ENCODE data around the gene CCDC197.

- TF ChIP-seq EP300 (IDR thresholded peaks at IDR 0.05) (peak in 3 of 4 donors; percentile 26 to 76 (median 48)), POLR2A (IDR thresholded peaks at IDR 0.05) (no peak)
These were observed 12.1 kb upstream of the CCDC197 start for GRCh38 chr14:93984987-93985410.

Measured in sigmoid colon (tissue), 4 donors.